HL-60/S4 treated with retinoic acid at 250 ng/mL for 4 days and 3 days (cell line): ENCODE measurements around the gene POLN.

ENCODE experiments used
- in situ Hi-C: fragments of 300-500 bp; cut with MboI; formaldehyde crosslinking; loops from 2 replicates; pipeline ENCODE4 v1.7.0; 2022; ENCODE audit warnings: low sequenced_read_pairs

Gene POLN

GRCh38 chr4:2264481-2265041 is 22.6 kb upstream of the POLN start:
- in situ Hi-C loops, result no loop called here

- in situ Hi-C loops, result no loop called here
Measured at GRCh38 chr4:2263926-2264321, 22.0 kb upstream of the POLN start.

GRCh38 chr4:2262944-2263250 is 21.0 kb upstream of the POLN start:
- in situ Hi-C loops, result no loop called here

DNA sequence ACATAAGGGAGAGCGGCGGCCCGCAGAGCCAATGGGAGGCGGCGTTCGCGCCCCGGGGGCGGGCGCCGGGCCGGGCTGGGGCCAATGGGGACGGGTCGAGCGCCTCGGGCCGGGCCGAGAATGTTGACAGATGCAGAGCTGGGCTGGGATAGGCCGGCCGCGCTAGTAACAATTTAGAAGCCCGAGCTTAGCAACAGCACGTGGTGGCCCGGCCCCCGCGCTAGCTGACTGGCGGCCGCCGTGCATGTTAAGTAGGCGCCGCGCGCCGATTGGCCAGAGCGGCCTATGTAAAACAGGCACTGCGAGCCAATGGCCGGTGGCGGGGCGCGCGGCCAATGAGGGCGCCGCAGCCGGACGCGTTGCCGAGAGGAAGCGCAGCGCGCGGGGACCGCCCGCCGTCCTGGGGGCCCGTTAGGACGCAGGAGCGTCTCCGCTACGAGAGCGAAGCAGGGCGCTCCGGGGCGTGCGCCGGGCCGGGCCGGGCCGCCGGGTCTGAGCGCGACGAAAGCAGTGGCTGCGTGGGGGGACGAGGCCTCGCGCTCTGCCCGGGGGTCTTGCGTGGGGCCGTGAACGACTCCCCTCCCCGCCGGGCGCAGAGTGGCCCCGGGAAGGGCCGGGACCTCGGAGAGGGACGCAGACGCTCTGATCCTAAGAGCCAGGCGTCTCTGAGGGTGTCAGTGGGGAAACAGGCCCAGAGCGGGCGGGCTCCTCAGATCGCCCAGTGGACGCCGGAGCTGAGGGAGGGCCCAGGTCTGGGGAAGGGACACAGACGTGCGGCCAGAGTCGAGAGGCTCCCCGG is 20.4 kb upstream of the POLN start:
- in situ Hi-C loops, result no loop called here

GRCh38 chr4:2261853-2262144 is 19.9 kb upstream of the POLN start, which contains the start of gene MXD4:
Gene MXD4, minus strand, starts transcription at chr4:2262109. Its CDS starts 129 bp downstream, at chr4:2261980.
- in situ Hi-C loops, result no loop called here

- in situ Hi-C loops, result no loop called here
Measured at GRCh38 chr4:2261110-2261852, 19.4 kb upstream of the POLN start.

GRCh38 chr4:2260344-2261109 is 18.6 kb upstream of the POLN start:
- in situ Hi-C loops, result no loop called here

DNA sequence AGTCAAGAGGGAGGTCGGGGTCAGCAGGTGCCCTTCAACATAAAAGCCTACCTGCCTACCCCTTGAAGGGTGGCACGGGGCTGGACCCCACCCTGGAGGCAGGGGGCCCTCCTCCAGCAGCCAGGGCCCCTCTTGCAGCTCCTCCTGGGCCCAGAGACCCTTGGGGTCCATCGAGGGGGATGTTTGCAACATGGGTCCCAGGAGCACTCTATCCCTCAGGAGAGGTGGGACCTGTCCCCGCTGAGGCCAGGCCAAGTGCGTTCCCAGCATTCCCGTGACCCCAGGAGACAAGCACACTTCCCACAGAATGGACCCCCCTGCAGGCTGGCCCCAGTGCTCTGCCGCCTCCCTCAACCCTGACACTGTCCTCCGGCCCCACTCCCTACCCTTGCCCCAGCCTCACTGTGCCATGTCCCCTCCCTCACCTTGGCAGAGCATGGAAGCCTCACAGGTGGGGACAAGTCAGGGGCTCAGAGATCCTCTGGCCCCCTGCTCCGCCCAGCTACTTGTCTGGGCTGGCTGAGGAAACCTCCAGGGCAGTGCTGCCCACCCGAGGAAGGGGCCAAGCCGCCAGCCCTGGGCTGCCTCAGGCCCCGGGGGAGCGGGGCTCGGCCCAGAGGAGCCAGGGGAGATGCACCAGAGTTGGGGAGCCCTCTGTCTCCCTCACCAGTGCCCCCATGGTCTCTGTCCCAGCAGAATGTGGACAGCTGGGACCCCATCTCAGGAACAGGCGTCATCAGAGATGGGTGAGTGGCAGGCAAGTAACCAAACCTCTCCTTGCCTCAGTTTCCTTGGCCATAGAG is 17.8 kb upstream of the POLN start:
- in situ Hi-C loops, result no loop called here

DNA sequence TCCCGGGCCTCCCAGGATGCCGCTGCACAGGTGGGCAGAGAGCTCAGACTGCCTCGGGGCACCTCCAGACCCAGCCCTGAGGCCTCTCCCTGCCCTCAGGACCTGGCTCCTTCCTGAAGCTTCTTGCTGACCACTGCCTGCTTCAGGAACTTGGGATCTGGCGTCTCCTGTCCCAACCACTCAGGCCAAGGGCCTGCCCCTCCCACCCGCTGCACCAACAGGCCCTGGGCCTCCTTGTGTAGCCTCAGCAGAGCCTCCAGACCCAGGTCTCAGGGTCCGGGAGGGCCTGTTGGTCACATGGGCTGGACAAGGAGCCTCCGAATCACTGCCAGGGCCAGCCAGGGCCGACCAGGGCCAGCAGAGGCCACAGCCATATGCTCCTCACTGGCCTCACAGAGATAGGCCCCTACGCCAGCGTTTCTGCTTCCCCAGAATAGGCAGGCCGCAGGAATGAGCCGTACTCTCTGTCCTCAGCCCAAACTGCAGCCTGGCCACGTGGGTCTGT is 17.2 kb upstream of the POLN start:
- in situ Hi-C loops, result no loop called here

GRCh38 chr4:2258091-2259035 is 16.4 kb upstream of the POLN start:
- in situ Hi-C loops, result no loop called here

DNA sequence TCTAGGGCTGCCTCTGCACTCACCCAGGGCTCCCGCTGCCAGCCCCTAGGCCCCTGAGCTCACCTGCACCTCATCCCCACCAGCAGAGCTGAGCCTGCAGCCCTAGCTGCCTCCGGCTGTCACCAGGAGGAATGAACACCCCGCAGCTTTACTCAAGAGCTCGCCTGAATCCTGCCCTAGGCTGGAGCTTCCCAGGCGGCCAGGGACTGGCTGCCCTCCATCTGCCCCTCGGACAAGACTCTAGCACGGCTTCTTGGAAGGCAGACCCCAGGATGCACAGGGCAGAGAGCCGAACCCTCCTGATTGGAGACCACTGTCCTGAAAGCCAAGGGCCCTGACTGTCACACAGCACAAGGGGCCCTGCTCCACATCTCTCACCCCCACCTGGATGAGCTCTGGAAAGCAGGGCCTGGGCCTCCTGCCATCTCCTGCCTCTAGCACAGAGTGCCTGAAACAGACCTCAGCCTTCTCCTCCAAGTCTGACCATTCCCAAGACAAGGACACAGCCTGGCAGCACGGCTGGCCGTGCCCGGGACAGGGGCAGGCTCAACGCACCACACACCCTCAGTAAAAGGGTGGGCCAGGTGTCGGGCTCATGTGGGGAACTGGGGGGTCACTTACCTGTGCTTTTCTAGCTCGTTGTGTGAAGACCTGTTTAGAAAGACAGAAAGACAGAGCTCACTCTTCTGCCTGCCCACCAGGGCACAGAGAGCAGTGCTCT is 15.6 kb upstream of the POLN start:
- in situ Hi-C loops, result no loop called here

- in situ Hi-C loops, result no loop called here
Measured at GRCh38 chr4:2256781-2257191, 14.9 kb upstream of the POLN start.

GRCh38 chr4:2256156-2256731 is 14.3 kb upstream of the POLN start:
- in situ Hi-C loops, result no loop called here

DNA sequence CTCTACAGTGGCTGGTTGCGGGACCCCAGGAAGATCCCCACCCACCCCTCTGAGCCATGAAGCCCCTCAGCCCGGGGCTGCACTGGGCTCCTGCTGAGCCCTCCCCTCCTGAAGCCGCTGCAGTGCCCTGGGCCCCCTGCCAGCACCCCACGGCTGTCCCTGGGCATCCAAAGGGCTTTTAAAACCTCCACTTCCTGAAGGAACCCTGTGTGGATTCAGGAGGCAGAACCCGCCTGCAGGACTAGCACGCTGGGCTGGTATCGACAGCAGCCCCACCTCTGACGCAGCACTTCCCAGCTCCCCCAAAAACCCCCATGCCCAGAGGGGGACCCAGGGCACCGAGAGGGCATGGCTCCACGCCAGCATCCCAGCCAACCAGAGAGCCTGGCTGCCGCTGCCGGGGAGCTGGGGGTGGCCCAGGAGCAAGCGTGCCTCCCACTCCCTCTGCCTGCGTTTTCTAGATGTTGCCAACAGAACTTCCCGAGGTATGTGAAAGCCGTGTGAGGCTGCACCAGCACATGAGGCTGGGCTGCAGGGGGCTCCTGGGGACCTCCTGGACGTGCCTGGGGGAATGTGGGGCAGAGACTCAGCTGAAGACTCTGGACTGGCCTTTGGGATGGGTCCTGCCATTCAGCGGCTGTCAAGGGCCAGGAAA is 13.7 kb upstream of the POLN start:
- in situ Hi-C loops, result no loop called here

GRCh38 chr4:2254665-2255500 is 13.0 kb upstream of the POLN start:
- in situ Hi-C loops, result no loop called here

- in situ Hi-C loops, result no loop called here
Measured at GRCh38 chr4:2253160-2254084, 11.5 kb upstream of the POLN start.
